Measurements from ENCODE around the gene FAM72D.
"Not testable (repeated sequence)": the region's sequence is repeated elsewhere in the genome, so short reads cannot be mapped to it uniquely, and the experiment has no call there.

Gene FAM72D

DNA sequence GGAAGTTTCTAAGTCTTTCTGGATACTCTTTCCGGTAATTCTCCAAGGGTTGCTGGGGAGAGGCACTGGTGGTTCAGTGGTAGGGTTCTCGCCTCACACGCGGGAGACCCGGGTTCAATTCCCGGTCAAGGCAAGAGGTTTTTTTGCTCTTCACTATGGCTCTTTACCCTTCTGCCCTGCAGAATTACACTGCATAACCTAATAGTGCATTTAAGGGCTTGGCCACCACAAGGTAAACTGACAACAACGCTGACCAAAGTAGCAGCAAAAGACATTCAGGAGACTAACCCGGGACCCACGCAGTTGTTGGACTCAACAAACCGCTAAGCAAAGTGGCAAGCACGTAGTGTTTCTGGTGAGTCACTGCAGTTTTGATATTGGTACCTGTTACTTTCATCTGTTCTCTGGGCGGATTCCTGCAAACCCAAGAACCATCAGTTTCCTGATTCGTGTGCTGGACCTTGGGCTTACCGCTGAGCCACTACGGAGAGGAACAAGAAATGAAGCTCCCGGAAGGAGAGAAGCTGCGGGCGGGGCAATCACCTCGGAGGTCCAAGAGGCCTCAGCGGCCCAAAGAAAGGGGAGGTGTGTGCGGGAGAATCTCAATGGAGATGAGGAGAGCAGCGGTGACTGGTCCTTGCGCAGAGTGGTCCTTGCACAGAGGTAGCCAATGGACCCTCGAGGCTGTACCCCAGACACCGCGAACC lies 65.4 kb downstream of the FAM72D start:
- H4K8ac ChIP-seq (ENCODE audit: low read depth, low read length); H2BK120ac ChIP-seq (ENCODE audit: low read depth, low read length); H3K9ac ChIP-seq (ENCODE audit: low read depth, low read length, poor library complexity); H3K27me3 ChIP-seq (ENCODE audit: control insufficient read depth in 3 of 3, insufficient read depth in 3 of 3, low read depth in 1 of 3, low read length in 3 of 3); H3K18ac ChIP-seq (ENCODE audit: low read length); H2BK15ac ChIP-seq (ENCODE audit: low read length); H4K91ac ChIP-seq (ENCODE audit: low read depth, low read length, poor library complexity); H3K4me2 ChIP-seq (ENCODE audit: insufficient read depth, low read length, poor library complexity, severe bottlenecking); H3K14ac ChIP-seq (ENCODE audit: low read length); H3K4me3 ChIP-seq (ENCODE audit: low read length in 2 of 2); DNase-seq (ENCODE audit: low spot score); H3K79me1 ChIP-seq (ENCODE audit: low read depth, low read length); H2AFZ ChIP-seq (ENCODE audit: low read length); H3K23ac ChIP-seq (ENCODE audit: low read depth, low read length, poor library complexity); H2AK5ac ChIP-seq (ENCODE audit: low read depth, low read length); H2BK12ac ChIP-seq (ENCODE audit: low read length); H2BK5ac ChIP-seq (ENCODE audit: low read length); H3K4me1 ChIP-seq (ENCODE audit: control insufficient read depth in 2 of 2, insufficient read depth in 1 of 2, low read depth in 1 of 2, low read length in 2 of 2); H3K4ac ChIP-seq (ENCODE audit: low read length); H3K27ac ChIP-seq (replicated peaks; ENCODE audit: low read length); H3K36me3 ChIP-seq (replicated peaks in 1 of 2; ENCODE audit: control insufficient read depth in 2 of 2, insufficient read depth in 2 of 2, low read length in 2 of 2); H3K9me3 ChIP-seq (replicated peaks in 1 of 2; ENCODE audit: control insufficient read depth in 2 of 2, insufficient read depth in 1 of 2, low read depth in 1 of 2, low read length in 2 of 2): not testable (repeated sequence)
- no CpG with 5 or more reads among the region's 26 CpGs for WGBS, 2 donors (ENCODE audit: extremely low coverage in 2 of 2, insufficient read length in 2 of 2, insufficient replicate concordance in 1 of 2)

Measured in neuronal stem cell (in vitro differentiated cells).